HG03521 (cell line): ENCODE results near the gene CNIH3.

Experiments
- ATAC-seq: cut with Tn5 transposase; IDR thresholded peaks from one replicate; pipeline ENCODE4 v1.9.1; 2021; ENCODE audit warnings: mild to moderate bottlenecking, moderate library complexity; ENCODE audit not compliant: unreplicated experiment

The CNIH3 gene

GRCh38 chr1:224714553-224714952 lies 98.4 kb downstream of the CNIH3 start:
- no peak for ATAC-seq

- no peak for ATAC-seq
These were observed 102.4 kb downstream of the CNIH3 start for GRCh38 chr1:224718470-224719053.

GRCh38 chr1:224719716-224720115 lies 103.6 kb downstream of the CNIH3 start:
- no peak for ATAC-seq

- ATAC-seq: no peak
These were observed 104.1 kb downstream of the CNIH3 start for GRCh38 chr1:224720216-224720615.

GRCh38 chr1:224721000-224721399 lies 104.9 kb downstream of the CNIH3 start:
- ATAC-seq: no peak

- ATAC-seq: no peak
These were observed 106.7 kb downstream of the CNIH3 start for GRCh38 chr1:224722838-224723237.

- no peak for ATAC-seq
These were observed 108.4 kb downstream of the CNIH3 start for GRCh38 chr1:224724566-224724965.

- ATAC-seq: no peak
These were observed 110.5 kb downstream of the CNIH3 start for GRCh38 chr1:224726441-224727182.

GRCh38 chr1:224727351-224728289 lies 111.5 kb downstream of the CNIH3 start:
- no peak for ATAC-seq

GRCh38 chr1:224730540-224730939 lies 114.4 kb downstream of the CNIH3 start:
- no peak for ATAC-seq

- no peak for ATAC-seq
These were observed 114.8 kb downstream of the CNIH3 start for GRCh38 chr1:224730965-224731364.

GRCh38 chr1:224731633-224732032 lies 115.5 kb downstream of the CNIH3 start:
- ATAC-seq: no peak

- no peak for ATAC-seq
These were observed 116.4 kb downstream of the CNIH3 start for GRCh38 chr1:224732377-224733026.

- ATAC-seq: peak; percentile 49
These were observed 117.2 kb downstream of the CNIH3 start for GRCh38 chr1:224733027-224733911.

- no peak for ATAC-seq
These were observed 118.3 kb downstream of the CNIH3 start for GRCh38 chr1:224734261-224734935.

GRCh38 chr1:224735159-224735558 lies 119.0 kb downstream of the CNIH3 start:
- ATAC-seq: no peak

GRCh38 chr1:224736619-224737352 lies 120.7 kb downstream of the CNIH3 start:
- peak; percentile 37 for ATAC-seq

- no peak for ATAC-seq
These were observed 121.2 kb downstream of the CNIH3 start for GRCh38 chr1:224737353-224737727.
